Activated CD8-positive, alpha-beta T cell treated with anti-CD3 and anti-CD28 coated beads for 36 hours (primary cell): ENCODE data around the gene PPARG. TPM values are rescaled to one million over a fixed set of nuclear protein-coding genes. Genes with fewer than 3 reads are reported as not detected.

Experiments used
- ATAC-seq: fragments of 200-7000 bp; cut with Tn5 transposase; one replicate; pipeline ENCODE4 v1.10.0; 2021; ENCODE audit warnings: mild to moderate bottlenecking, moderate library complexity
- CTCF ChIA-PET: fragments of 350-600 bp; sonication (Branson Sonifier 250); formaldehyde crosslinking; loops from one replicate; lab custom pipeline; 2021; ENCODE audit warnings: antibody characterized with exemption; lab: Charles Lee
- POLR2A ChIA-PET: fragments of 350-600 bp; sonication (Branson Sonifier 250); formaldehyde crosslinking; loops from one replicate; lab custom pipeline; 2021; ENCODE audit warnings: antibody characterized with exemption; lab: Charles Lee
- DNase-seq: peaks from one replicate; pipeline ENCODE4 v3.0.0-alpha.2; 2020
- H3K27ac Mint-ChIP-seq: one replicate; pipeline ENCODE4 v1.8.0; 2021; ENCODE audit warnings: mild to moderate bottlenecking, mixed read lengths
- H3K27me3 Mint-ChIP-seq: one replicate; pipeline ENCODE4 v1.8.0; 2021; ENCODE audit warnings: mixed read lengths
- H3K36me3 Mint-ChIP-seq: one replicate; pipeline ENCODE4 v1.8.0; 2021; ENCODE audit warnings: low read depth, mixed read lengths
- H3K4me1 Mint-ChIP-seq: one replicate; pipeline ENCODE4 v1.8.0; 2021; ENCODE audit warnings: low read depth, mixed read lengths
- H3K4me3 Mint-ChIP-seq: one replicate; pipeline ENCODE4 v1.8.0; 2021; ENCODE audit warnings: mild to moderate bottlenecking, moderate library complexity, mixed read lengths
- H3K9me3 Mint-ChIP-seq: one replicate; pipeline ENCODE4 v1.8.0; 2021; ENCODE audit warnings: mixed read lengths
- CTCF ChIP-seq: fragments of 200-600 bp; IDR thresholded peaks from one replicate; pipeline ENCODE4 v1.8.0; 2022; ENCODE audit warnings: antibody characterized with exemption, mild to moderate bottlenecking
- intact Hi-C: fragments of 100-400 bp; cut with micrococcal nuclease; formaldehyde crosslinking; loops from one replicate; pipeline ENCODE4 v1.10.0; 2022
- total RNA-seq, 2 experiments: library from RNA; stranded (reverse); gene quantifications; one replicate each; pipeline ENCODE4 v1.2.3, GENCODE V29; 2021

PPARG gene
- total RNA-seq, 2 experiments from 2014 or later, result 0.41 to 0.63 TPM

DNA sequence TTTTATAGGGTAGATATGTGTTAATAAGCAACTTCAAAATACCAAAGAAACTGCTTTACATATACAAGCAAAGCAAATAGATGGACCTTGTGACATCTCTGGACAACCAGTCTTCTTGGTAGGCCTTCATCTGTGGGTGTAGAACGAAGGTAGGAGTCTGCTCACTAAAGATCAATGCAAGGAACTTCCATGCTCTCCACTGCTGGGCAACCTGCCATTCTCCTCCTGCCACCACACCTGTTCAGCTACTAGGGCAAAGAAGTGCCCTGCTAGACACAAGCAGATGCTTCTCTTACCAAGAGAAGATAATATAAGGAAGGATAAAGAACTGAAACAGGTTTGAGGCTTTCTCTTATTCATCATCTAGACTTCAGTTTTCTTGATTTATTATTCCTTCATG, 12.6 kb downstream of the PPARG start:
- ChIA-PET POLR2A (no interaction called here), CTCF (interaction anchor here (1.3 kb wide), 1 partner anchor 166 kb away, joined by 3 read pairs; no protein-coding TSS in a partner anchor)
- no peak for TF ChIP-seq CTCF
- H3K4me3 Mint-ChIP-seq, result no peak overlapping the region
- H3K9me3 Mint-ChIP-seq, result no peaks in the 10 kb centered on the region
- ATAC-seq (no peak), DNase-seq (no peak)
- H3K27ac Mint-ChIP-seq, result no peak overlapping the region
- H3K36me3 Mint-ChIP-seq, result no peaks in the 10 kb centered on the region
- H3K4me1 Mint-ChIP-seq, result no peaks in the 10 kb centered on the region
- intact Hi-C loops, result loop anchor here (10.0 kb wide), 1 partner anchor 167 kb away; no protein-coding TSS in a partner anchor
- H3K27me3 Mint-ChIP-seq, result peaks cover 21% of the 10 kb centered on the region

DNA sequence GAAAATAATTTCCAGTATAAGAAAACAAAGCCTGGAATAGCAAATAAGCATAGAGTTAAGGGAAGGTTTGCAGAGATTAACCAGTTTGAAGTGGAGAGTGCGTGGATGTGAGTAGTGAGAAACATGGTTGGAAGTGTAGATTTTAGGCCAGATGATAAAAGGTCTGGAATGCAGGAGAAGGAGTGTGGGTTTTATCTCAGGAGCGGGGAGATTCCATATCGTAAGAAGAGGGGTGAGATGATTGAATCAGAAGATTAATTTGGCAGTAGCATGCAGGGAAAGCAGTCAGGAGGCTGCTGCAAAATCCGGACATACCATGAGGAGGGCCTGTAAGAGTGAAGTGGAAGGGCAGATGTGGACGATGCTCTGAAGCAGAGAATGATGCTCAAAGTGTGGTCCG, 13.7 kb downstream of the PPARG start:
- Mint-ChIP-seq H3K4me3 (no peak overlapping the region), H3K4me1 (no peaks in the 10 kb centered on the region), H3K27ac (no peak overlapping the region), H3K9me3 (no peaks in the 10 kb centered on the region), H3K27me3 (peaks cover 23% of the 10 kb centered on the region), H3K36me3 (no peaks in the 10 kb centered on the region)
- no peak for ATAC-seq
- ChIA-PET CTCF (interaction anchor here (1.3 kb wide), 1 partner anchor 167 kb away, joined by 3 read pairs; no protein-coding TSS in a partner anchor), POLR2A (no interaction called here)
- intact Hi-C loops, result loop anchor here (10.0 kb wide), 1 partner anchor 168 kb away; no protein-coding TSS in a partner anchor
- no peak for TF ChIP-seq CTCF
- DNase-seq, result no peak

DNA sequence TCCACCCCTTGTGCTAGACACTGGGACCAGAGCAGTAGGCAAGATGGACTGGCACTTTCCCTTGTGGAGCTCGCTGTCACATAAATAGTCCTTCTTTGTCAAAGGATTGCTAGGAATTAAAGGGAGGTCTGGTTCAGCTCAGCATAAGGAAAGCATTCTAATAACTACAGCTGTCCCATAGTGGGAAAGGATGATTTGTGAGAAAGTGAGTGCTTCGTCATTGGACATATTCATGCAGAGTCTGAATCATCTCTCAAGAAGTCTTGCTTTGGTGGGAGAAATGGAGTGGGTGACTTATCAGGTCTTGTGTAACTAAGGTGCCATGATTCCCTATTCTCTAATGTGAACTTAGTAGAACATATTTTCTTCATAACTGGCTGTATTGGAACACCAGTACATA, 14.7 kb downstream of the PPARG start:
- no peak overlapping the region for H3K27ac Mint-ChIP-seq
- no peak overlapping the region for H3K4me3 Mint-ChIP-seq
- H3K9me3 Mint-ChIP-seq, result no peaks in the 10 kb centered on the region
- peaks cover 6% of the 10 kb centered on the region for H3K4me1 Mint-ChIP-seq
- peaks cover 26% of the 10 kb centered on the region for H3K27me3 Mint-ChIP-seq
- ATAC-seq (no peak), DNase-seq (no peak)
- no peaks in the 10 kb centered on the region for H3K36me3 Mint-ChIP-seq
- CTCF ChIA-PET, result no interaction called here
- POLR2A ChIA-PET, result no interaction called here
- intact Hi-C loops, result loop anchor here (10.0 kb wide), 1 partner anchor 169 kb away; no protein-coding TSS in a partner anchor
- no peak for TF ChIP-seq CTCF

- Mint-ChIP-seq H3K4me3 (no peak overlapping the region), H3K36me3 (no peaks in the 10 kb centered on the region), H3K9me3 (no peaks in the 10 kb centered on the region), H3K4me1 (peaks cover 9% of the 10 kb centered on the region), H3K27ac (no peak overlapping the region), H3K27me3 (peaks cover 26% of the 10 kb centered on the region)
- no peak for TF ChIP-seq CTCF
- intact Hi-C loops, result loop anchor here (10.0 kb wide), 1 partner anchor 169 kb away; no protein-coding TSS in a partner anchor
- DNase-seq, result no peak
- ChIA-PET CTCF (no interaction called here), POLR2A (no interaction called here)
- no peak for ATAC-seq
Measured at GRCh38 chr3:12303993-12304392, 15.1 kb downstream of the PPARG start.

DNA sequence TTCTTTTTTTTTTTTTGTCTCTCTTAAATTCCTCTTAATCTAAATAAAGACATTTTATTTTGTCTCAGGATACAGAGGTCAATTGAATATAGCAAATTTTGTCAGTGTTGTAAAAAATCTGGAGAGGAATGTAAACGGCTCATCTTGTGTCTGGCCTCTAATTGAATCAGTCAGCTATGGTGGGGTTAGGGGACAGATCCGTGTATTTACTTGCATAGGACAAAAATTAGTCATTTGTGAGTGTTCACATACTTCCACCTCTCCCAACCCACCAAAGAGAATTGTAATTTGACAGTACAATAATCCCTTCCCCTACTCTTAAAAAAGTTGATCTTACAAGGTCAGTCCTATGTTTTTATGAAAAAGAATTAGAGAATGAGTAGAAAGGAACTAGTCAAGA, 18.3 kb downstream of the PPARG start:
- Mint-ChIP-seq H3K4me3 (no peak overlapping the region), H3K36me3 (no peaks in the 10 kb centered on the region), H3K27me3 (peaks cover 20% of the 10 kb centered on the region), H3K27ac (no peak overlapping the region), H3K4me1 (peaks cover 13% of the 10 kb centered on the region), H3K9me3 (no peaks in the 10 kb centered on the region)
- ATAC-seq (no peak), DNase-seq (no peak)
- CTCF ChIA-PET, result no interaction called here
- no peak for TF ChIP-seq CTCF
- intact Hi-C loops, result loop anchor here (10.0 kb wide), 1 partner anchor 172 kb away; no protein-coding TSS in a partner anchor
- POLR2A ChIA-PET, result no interaction called here
